GM12891 (cell line): ENCODE results near the gene NTNG1.

Experiments used
- POLR2A ChIP-seq: IDR thresholded peaks from 2 replicates; pipeline ENCODE4 v1.6.1; 2011; ENCODE audit warnings: low read depth, low read length, control low read depth
- POLR2AphosphoS5 ChIP-seq: IDR thresholded peaks from 2 replicates; pipeline ENCODE4 v1.6.1; 2011; ENCODE audit warnings: low read depth, low read length, control low read depth

- TF ChIP-seq POLR2A = no peak
- TF ChIP-seq POLR2AphosphoS5 = no peak
Observed at GRCh38 chr1:107459204-107459904, 318.5 kb downstream of the NTNG1 start.
